IPS-20b (cell line): ENCODE results near the gene RAD51B.

ENCODE experiments used
- H3K27ac ChIP-seq: one replicate; pipeline ENCODE4 v1.5.1; 2013; ENCODE audit warnings: low read length
- H3K27me3 ChIP-seq: 2 replicates; pipeline ENCODE4 v1.6.1; 2013; ENCODE audit warnings: mild to moderate bottlenecking, low read length, inconsistent platforms; ENCODE audit not compliant: insufficient read depth
- H3K36me3 ChIP-seq: 2 replicates; pipeline ENCODE4 v1.6.1; 2013; ENCODE audit warnings: low read depth, mild to moderate bottlenecking, inconsistent platforms, low read length, moderate library complexity; ENCODE audit not compliant: insufficient read depth
- H3K4me1 ChIP-seq: 2 replicates; pipeline ENCODE4 v1.6.1; 2013; ENCODE audit warnings: mild to moderate bottlenecking, control low read depth, inconsistent platforms, low read length, moderate library complexity; ENCODE audit not compliant: insufficient read depth
- H3K4me3 ChIP-seq: 2 replicates; pipeline ENCODE4 v1.5.1; 2013; ENCODE audit warnings: mild to moderate bottlenecking, low read length, inconsistent platforms
- H3K9ac ChIP-seq: 2 replicates; pipeline ENCODE4 v1.6.1; 2013; ENCODE audit warnings: low read depth, mild to moderate bottlenecking, inconsistent platforms, low read length, moderate library complexity
- H3K9me3 ChIP-seq: 2 replicates; pipeline ENCODE4 v1.6.1; 2013; ENCODE audit warnings: mild to moderate bottlenecking, low read depth, low read length, inconsistent platforms; ENCODE audit not compliant: insufficient read depth

Gene RAD51B

GRCh38 chr14:68241862-68242487 lies 422.4 kb downstream of the RAD51B start:
- H3K27me3 ChIP-seq = no peaks in the 10 kb centered on the region
- H3K9ac ChIP-seq = no peak overlapping the region
- no peaks in the 10 kb centered on the region for H3K9me3 ChIP-seq
- no peaks in the 10 kb centered on the region for H3K36me3 ChIP-seq
- no peak overlapping the region for H3K27ac ChIP-seq
- H3K4me3 ChIP-seq = no peak overlapping the region
- H3K4me1 ChIP-seq = peaks cover 16% of the 10 kb centered on the region

DNA sequence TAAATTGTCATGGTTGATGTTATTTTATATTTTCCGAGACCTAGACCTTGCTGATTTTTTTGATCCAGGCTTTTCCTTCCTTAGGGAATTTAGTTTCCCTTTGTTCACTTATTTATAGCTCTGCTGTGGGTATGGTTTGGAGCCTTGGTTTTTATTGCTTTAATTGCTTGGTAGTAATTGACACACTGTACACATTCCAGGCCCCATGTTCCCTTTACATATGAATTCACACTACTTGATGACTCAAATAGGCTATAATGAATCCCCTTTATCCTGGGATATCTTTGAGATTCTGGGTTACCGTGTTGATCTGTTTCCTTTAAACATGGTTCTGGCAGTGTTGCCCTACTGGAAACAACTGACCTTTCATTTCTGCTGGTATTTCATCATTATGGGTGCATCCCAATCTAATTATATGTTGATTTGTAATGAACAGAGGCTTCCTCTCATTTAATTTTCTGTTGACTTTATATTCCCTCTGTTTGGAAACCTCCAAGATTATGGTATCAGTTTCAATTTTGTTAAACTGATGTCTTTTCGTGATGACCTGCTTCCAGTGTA lies 424.0 kb downstream of the RAD51B start:
- Histone ChIP-seq H3K4me1 (peaks cover 27% of the 10 kb centered on the region), H3K36me3 (no peaks in the 10 kb centered on the region), H3K9ac (no peak overlapping the region), H3K27ac (no peak overlapping the region), H3K9me3 (no peaks in the 10 kb centered on the region), H3K27me3 (no peaks in the 10 kb centered on the region), H3K4me3 (no peak overlapping the region)

DNA sequence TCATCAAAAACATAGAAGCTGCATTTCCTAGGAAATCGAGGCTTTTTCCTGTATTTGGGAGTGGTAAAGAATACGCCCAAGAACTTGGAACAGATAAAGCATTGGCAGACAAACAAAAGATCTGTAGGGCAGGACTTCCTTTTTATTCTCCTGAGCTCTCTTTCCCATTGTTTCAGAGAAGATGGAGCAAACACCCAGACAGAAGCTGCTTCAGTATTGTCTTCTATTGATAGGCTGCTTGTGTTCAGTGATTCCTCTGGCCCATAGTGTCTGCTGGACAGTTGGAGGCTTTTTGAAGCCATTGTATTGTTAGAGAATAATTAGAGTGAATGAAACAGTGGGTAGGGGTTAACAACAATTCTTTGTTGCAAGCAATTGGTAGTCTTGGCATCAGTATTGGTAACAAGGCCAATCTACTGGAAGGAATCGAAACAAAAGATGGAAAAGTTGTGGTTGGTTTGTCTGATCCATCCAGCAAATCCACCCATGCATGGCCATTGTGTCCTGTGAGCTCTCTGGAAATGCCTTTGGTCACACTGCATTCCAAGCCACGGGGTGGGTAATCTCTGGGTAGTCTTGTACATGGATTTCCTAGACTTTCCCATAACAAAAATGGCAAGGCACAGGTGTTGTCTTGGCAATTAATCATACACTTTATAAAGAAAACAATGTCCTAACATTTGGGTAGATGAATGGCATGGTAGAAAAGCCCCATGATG lies 424.8 kb downstream of the RAD51B start:
- no peak overlapping the region for H3K4me3 ChIP-seq
- H3K27me3 ChIP-seq = no peaks in the 10 kb centered on the region
- no peak overlapping the region for H3K9ac ChIP-seq
- H3K27ac ChIP-seq = no peak overlapping the region
- no peaks in the 10 kb centered on the region for H3K36me3 ChIP-seq
- no peaks in the 10 kb centered on the region for H3K9me3 ChIP-seq
- H3K4me1 ChIP-seq = peaks cover 35% of the 10 kb centered on the region

GRCh38 chr14:68245146-68246073 lies 425.8 kb downstream of the RAD51B start:
- H3K4me1 ChIP-seq = peaks cover 43% of the 10 kb centered on the region

GRCh38 chr14:68246074-68246785 lies 426.7 kb downstream of the RAD51B start:
- Histone ChIP-seq H3K36me3 (no peaks in the 10 kb centered on the region), H3K27ac (no peak overlapping the region), H3K27me3 (no peaks in the 10 kb centered on the region), H3K4me1 (peaks cover 48% of the 10 kb centered on the region), H3K4me3 (no peak overlapping the region), H3K9me3 (no peaks in the 10 kb centered on the region), H3K9ac (peak overlapping the region; percentile 13; the same call in 1 of the 2 replicates)

More at GRCh38 chr14:68245146-68246073, 425.8 kb downstream of the RAD51B start:
- H3K27ac ChIP-seq = no peak overlapping the region
- H3K9me3 ChIP-seq = no peaks in the 10 kb centered on the region
- no peaks in the 10 kb centered on the region for H3K27me3 ChIP-seq
- no peaks in the 10 kb centered on the region for H3K36me3 ChIP-seq
- H3K4me3 ChIP-seq = no peak overlapping the region
- H3K9ac ChIP-seq = no peak overlapping the region

- no peaks in the 10 kb centered on the region for H3K27me3 ChIP-seq
- H3K36me3 ChIP-seq = no peaks in the 10 kb centered on the region
- H3K4me3 ChIP-seq = no peak overlapping the region
- H3K9ac ChIP-seq = peak overlapping the region; percentile 13; the same call in 1 of the 2 replicates
- H3K4me1 ChIP-seq = peaks cover 51% of the 10 kb centered on the region
- no peak overlapping the region for H3K27ac ChIP-seq
- no peaks in the 10 kb centered on the region for H3K9me3 ChIP-seq
Observed at GRCh38 chr14:68246786-68247105, 427.2 kb downstream of the RAD51B start.

- Histone ChIP-seq H3K9ac (no peak overlapping the region; the same call in 1 of the 2 replicates), H3K4me3 (no peak overlapping the region), H3K27ac (no peak overlapping the region), H3K27me3 (no peaks in the 10 kb centered on the region), H3K36me3 (no peaks in the 10 kb centered on the region), H3K9me3 (no peaks in the 10 kb centered on the region), H3K4me1 (peaks cover 56% of the 10 kb centered on the region)
Observed at GRCh38 chr14:68247274-68247673, 427.7 kb downstream of the RAD51B start.

- no peak overlapping the region for H3K27ac ChIP-seq
- no peak overlapping the region for H3K4me3 ChIP-seq
- H3K4me1 ChIP-seq = peaks cover 58% of the 10 kb centered on the region
- peak overlapping the region; percentile 1; the same call in 1 of the 2 replicates for H3K9ac ChIP-seq
- no peaks in the 10 kb centered on the region for H3K27me3 ChIP-seq
- H3K36me3 ChIP-seq = no peaks in the 10 kb centered on the region
- H3K9me3 ChIP-seq = no peaks in the 10 kb centered on the region
Observed at GRCh38 chr14:68247676-68248268, 428.2 kb downstream of the RAD51B start.

- Histone ChIP-seq H3K9me3 (no peaks in the 10 kb centered on the region), H3K4me1 (peaks cover 62% of the 10 kb centered on the region), H3K9ac (no peak overlapping the region; the same call in 1 of the 2 replicates), H3K27ac (no peak overlapping the region), H3K27me3 (no peaks in the 10 kb centered on the region), H3K36me3 (no peaks in the 10 kb centered on the region), H3K4me3 (no peak overlapping the region)
Observed at GRCh38 chr14:68248481-68249255, 429.1 kb downstream of the RAD51B start.

DNA sequence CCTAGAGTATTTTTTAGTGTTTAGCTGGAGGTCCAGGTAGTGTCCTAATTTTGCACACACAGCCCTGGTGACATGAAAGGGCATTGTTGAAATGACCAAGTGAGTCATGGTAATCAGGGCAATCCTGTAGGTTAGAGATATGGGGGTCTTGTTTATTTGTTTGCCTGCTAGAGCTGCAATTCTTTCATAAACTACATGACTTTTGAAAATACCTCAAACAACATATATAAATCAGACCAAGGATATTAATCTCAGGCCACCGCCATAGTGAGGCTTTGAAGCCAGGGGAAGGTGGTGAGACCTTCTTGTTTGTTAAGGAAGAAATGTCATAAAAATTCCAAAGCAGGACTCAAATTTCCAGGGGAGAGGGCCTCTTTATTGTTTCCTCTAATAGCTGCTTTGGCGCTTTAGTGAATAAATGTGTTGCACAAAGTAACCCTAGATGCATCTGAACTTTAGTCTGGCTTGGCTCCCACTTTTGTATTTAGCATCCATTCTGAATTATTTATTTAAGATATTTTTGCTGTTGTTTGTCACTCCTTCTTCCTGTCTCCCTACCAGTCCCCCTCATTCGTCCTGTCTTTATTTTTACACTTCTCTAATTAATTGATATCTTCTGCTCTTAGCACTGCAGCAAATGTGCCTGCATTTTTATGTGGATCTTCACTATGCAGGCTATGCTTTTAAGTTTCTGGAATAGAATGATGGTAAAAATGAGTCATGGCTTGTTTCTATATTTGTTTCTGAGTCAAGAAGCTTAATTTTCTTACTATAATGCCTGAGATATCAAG lies 430.3 kb downstream of the RAD51B start:
- Histone ChIP-seq H3K4me3 (no peak overlapping the region), H3K27ac (no peak overlapping the region), H3K27me3 (no peaks in the 10 kb centered on the region), H3K9me3 (no peaks in the 10 kb centered on the region), H3K9ac (peak overlapping the region; percentile 13; the same call in 1 of the 2 replicates), H3K36me3 (no peaks in the 10 kb centered on the region), H3K4me1 (peaks cover 64% of the 10 kb centered on the region)
